GM18511 (cell line): Measurements from ENCODE around the gene PHYH.
"Not testable (repeated sequence)": the region's sequence is repeated elsewhere in the genome, so short reads cannot be mapped to it uniquely, and the experiment has no call there.

Source experiments
- ATAC-seq: cut with Tn5 transposase; IDR thresholded peaks from one replicate; pipeline ENCODE4 v1.9.1; 2021; ENCODE audit warnings: mild to moderate bottlenecking, moderate library complexity; ENCODE audit not compliant: unreplicated experiment

The PHYH gene

GRCh38 chr10:13276146-13276545 is 23.7 kb downstream of the PHYH start:
- ATAC-seq: not testable (repeated sequence)

GRCh38 chr10:13272164-13272571 is 27.7 kb downstream of the PHYH start:
- no peak for ATAC-seq

- ATAC-seq: no peak
Measured at GRCh38 chr10:13271552-13272163, 28.2 kb downstream of the PHYH start.

- no peak for ATAC-seq
Measured at GRCh38 chr10:13270877-13271551, 28.9 kb downstream of the PHYH start.

GRCh38 chr10:13268841-13269240 is 31.0 kb downstream of the PHYH start:
- no peak for ATAC-seq

GRCh38 chr10:13268310-13268709 is 31.6 kb downstream of the PHYH start:
- ATAC-seq: no peak

GRCh38 chr10:13263591-13263990 is 36.3 kb downstream of the PHYH start:
- no peak for ATAC-seq

GRCh38 chr10:13262433-13262832 is 37.4 kb downstream of the PHYH start:
- no peak for ATAC-seq

- no peak for ATAC-seq
Measured at GRCh38 chr10:13257621-13258140, 42.2 kb downstream of the PHYH start.

- no peak for ATAC-seq
Measured at GRCh38 chr10:13256627-13257026, 43.2 kb downstream of the PHYH start.

- ATAC-seq: no peak
Measured at GRCh38 chr10:13253726-13254125, 46.1 kb downstream of the PHYH start.

GRCh38 chr10:13247784-13248183 is 52.1 kb downstream of the PHYH start:
- ATAC-seq: no peak

- no peak for ATAC-seq
Measured at GRCh38 chr10:13247246-13247645, 52.6 kb downstream of the PHYH start.

- ATAC-seq: not testable (repeated sequence)
Measured at GRCh38 chr10:13242260-13242659, 57.6 kb downstream of the PHYH start.

- ATAC-seq: no peak
Measured at GRCh38 chr10:13241613-13242012, 58.3 kb downstream of the PHYH start.

- no peak for ATAC-seq
Measured at GRCh38 chr10:13239923-13240322, 59.9 kb downstream of the PHYH start.

- ATAC-seq: no peak
Measured at GRCh38 chr10:13238271-13239077, 61.4 kb downstream of the PHYH start.

- no peak for ATAC-seq
Measured at GRCh38 chr10:13236638-13237037, 63.2 kb downstream of the PHYH start.

GRCh38 chr10:13234736-13235135 is 65.1 kb downstream of the PHYH start:
- ATAC-seq: not testable (repeated sequence)

- no peak for ATAC-seq
Measured at GRCh38 chr10:13234172-13234571, 65.7 kb downstream of the PHYH start, which contains the start of gene UCMA. UCMA (minus strand) TSS chr10:13234374; CDS start chr10:13234258, 116 bp downstream.

GRCh38 chr10:13233358-13233757 is 66.5 kb downstream of the PHYH start:
- no peak for ATAC-seq

- ATAC-seq: no peak
Measured at GRCh38 chr10:13231808-13232207, 68.1 kb downstream of the PHYH start.
